SKM-1 treated with dmso at 0.1 percent for 144 hours (cell line): ENCODE measurements around the gene RASA1.

Experiments used
- DNase-seq: peaks from one replicate; lab custom pipeline; 2025; ENCODE audit not compliant: unreplicated experiment; lab: John Stamatoyannopoulos, UW

Gene RASA1

GRCh38 chr5:87438231-87438630 lies 170.5 kb downstream of the RASA1 start:
- DNase-seq = no peak
